A549 (cell line): ENCODE results near the gene WRNIP1. TPM values are rescaled to one million over a fixed set of nuclear protein-coding genes. Genes with fewer than 3 reads are reported as not detected.

Source experiments
- ATAC-seq, 2 experiments: fragments of 200-7000 bp in 1 of 2; fragments of >200 bp in 1 of 2; cut with Nextera tagmentation in 1 of 2; cut with Tn5 transposase in 1 of 2; 3 replicates each; pipeline versions ENCODE4 v1.8.0 to v1.9.1; 2018 to 2020; ENCODE audit warnings: mild to moderate bottlenecking in 1 of 2, moderate library complexity in 1 of 2
- CTCF ChIA-PET: fragments of 300-600 bp; sonication (Branson Sonifier 250); formaldehyde crosslinking; extraction: SDS; loops from one replicate; lab custom pipeline; 2021; ENCODE audit warnings: antibody characterized with exemption, inconsistent platforms; lab: Yijun Ruan, JAX
- POLR2A ChIA-PET: fragments of 350-600 bp; formaldehyde crosslinking; extraction: SDS; loops from one replicate; lab custom pipeline; 2021; ENCODE audit warnings: antibody characterized with exemption, inconsistent platforms; lab: Yijun Ruan, JAX
- DNase-seq, 2 experiments: peaks; one replicate each; pipeline versions ENCODE4 v3.0.0 to v3.0.0-alpha.2; 2011 to 2016; ENCODE audit warnings: low read depth in 1 of 2, low spot score in 1 of 2
- FAIRE-seq: peaks from 2 replicates; lab custom pipeline; 2011; peaks lifted over from hg19 to GRCh38; lab: Jason Lieb, UNC
- H3K27ac ChIP-seq, 2 experiments: fragments of >200 bp; sonication (Bioruptor Twin); formaldehyde crosslinking; 3 replicates each; pipeline ENCODE4 v1.5.1; 2016 to 2017
- H3K4me1 ChIP-seq: fragments of >200 bp; sonication (Bioruptor Twin); formaldehyde crosslinking; 3 replicates; pipeline ENCODE4 v1.6.1; 2016
- H3K4me2 ChIP-seq: fragments of >200 bp; sonication (Bioruptor Twin); formaldehyde crosslinking; 3 replicates; pipeline ENCODE4 v1.6.1; 2016
- H3K4me3 ChIP-seq: fragments of >200 bp; sonication (Bioruptor Twin); formaldehyde crosslinking; 3 replicates; pipeline ENCODE4 v1.5.1; 2016
- H3K9me3 ChIP-seq: fragments of >200 bp; sonication (Bioruptor Twin); formaldehyde crosslinking; 3 replicates; pipeline ENCODE4 v1.6.1; 2016
- BHLHE40 ChIP-seq: IDR thresholded peaks from 2 replicates; pipeline ENCODE4 v1.6.1; 2012; ENCODE audit warnings: low read depth, low read length, inconsistent platforms
- CBX2 ChIP-seq: fragments of 200-600 bp; sonication (generic); IDR thresholded peaks from 2 replicates; pipeline ENCODE4 v1.6.1; 2016; ENCODE audit warnings: low read depth, mild to moderate bottlenecking, borderline replicate concordance
- CEBPB ChIP-seq, 2 experiments: fragments of >200 bp in 1 of 2; sonication (Bioruptor Twin) in 1 of 2; formaldehyde crosslinking in 1 of 2; IDR thresholded peaks; 2 replicates each; pipeline ENCODE4 v1.6.1; 2012 to 2016
- CHD2 ChIP-seq: fragments of 150-350 bp; IDR thresholded peaks from 2 replicates; pipeline ENCODE4 v1.6.1; 2014; ENCODE audit warnings: low read length; ENCODE audit not compliant: partially characterized antibody
- CHD4 ChIP-seq: fragments of 200-600 bp; sonication (generic); IDR thresholded peaks from 2 replicates; pipeline ENCODE4 v1.6.1; 2016; ENCODE audit warnings: antibody characterized with exemption, mild to moderate bottlenecking, borderline replicate concordance
- EP300 ChIP-seq, 2 experiments: fragments of >200 bp; sonication (Bioruptor Twin); formaldehyde crosslinking; IDR thresholded peaks; 2 replicates in 1 of 2; 3 replicates in 1 of 2; pipeline ENCODE4 v1.6.1; 2016 to 2017
- FOSL2 ChIP-seq, 2 experiments: fragments of 450-650 bp in 1 of 2; fragments of >200 bp in 1 of 2; sonication (Bioruptor Twin) in 1 of 2; formaldehyde crosslinking; IDR thresholded peaks; 2 replicates each; pipeline versions ENCODE4 v1.5.0 to v1.6.1; 2016 to 2020; ENCODE audit warnings: mild to moderate bottlenecking in 1 of 2, moderate library complexity in 1 of 2
- FOXS1 ChIP-seq: fragments of 250-450 bp; sonication (Bioruptor Pico); IDR thresholded peaks from 2 replicates; pipeline ENCODE4 v1.5.0; 2020; ENCODE audit warnings: mild to moderate bottlenecking, moderate library complexity
- HDAC2 ChIP-seq: fragments of 200-600 bp; sonication (generic); IDR thresholded peaks from 2 replicates; pipeline ENCODE4 v1.6.1; 2016
- HOXB5 ChIP-seq: fragments of 250-450 bp; sonication (Bioruptor Pico); IDR thresholded peaks from 2 replicates; pipeline ENCODE4 v1.5.0; 2020; ENCODE audit warnings: mild to moderate bottlenecking, moderate library complexity
- KDM1A ChIP-seq: fragments of 200-600 bp; sonication (generic); IDR thresholded peaks from 2 replicates; pipeline ENCODE4 v1.6.1; 2016; ENCODE audit warnings: low read depth, mild to moderate bottlenecking
- NR3C1 ChIP-seq: fragments of >200 bp; sonication (Bioruptor Twin); formaldehyde crosslinking; IDR thresholded peaks from 3 replicates; pipeline ENCODE4 v1.6.1; 2017
- PHF8 ChIP-seq: fragments of 200-600 bp; sonication (generic); IDR thresholded peaks from 2 replicates; pipeline ENCODE4 v1.6.1; 2016; ENCODE audit warnings: low read depth, mild to moderate bottlenecking, antibody characterized with exemption, moderate library complexity, borderline replicate concordance
- POLR2A ChIP-seq: IDR thresholded peaks from 2 replicates; pipeline ENCODE4 v1.6.1; 2012; ENCODE audit warnings: mild to moderate bottlenecking, low read length
- RARB ChIP-seq: fragments of 250-450 bp; sonication (Bioruptor Pico); IDR thresholded peaks from 2 replicates; pipeline ENCODE4 v1.8.0; 2021; ENCODE audit warnings: mild to moderate bottlenecking, moderate library complexity
- RFX5 ChIP-seq: fragments of 450-650 bp; IDR thresholded peaks from 2 replicates; pipeline ENCODE4 v1.7.1; 2014; ENCODE audit warnings: antibody characterized with exemption, mild to moderate bottlenecking, moderate library complexity
- RNF2 ChIP-seq: fragments of 200-600 bp; sonication (generic); IDR thresholded peaks from 2 replicates; pipeline ENCODE4 v1.6.1; 2016; ENCODE audit warnings: low read depth, mild to moderate bottlenecking, antibody characterized with exemption, moderate library complexity, borderline replicate concordance
- TFCP2L1 ChIP-seq: fragments of 250-450 bp; sonication (Bioruptor Pico); IDR thresholded peaks from 2 replicates; pipeline ENCODE4 v1.5.0; 2021; ENCODE audit warnings: mild to moderate bottlenecking
- TP53 ChIP-seq: fragments of 250-450 bp; sonication (Bioruptor Pico); IDR thresholded peaks from 2 replicates; pipeline ENCODE4 v1.5.0; 2021; ENCODE audit warnings: mild to moderate bottlenecking, moderate library complexity
- WGBS: methylation state at CpG from one replicate; pipeline ENCODE4 v1.1.6; 2017; ENCODE audit errors: missing lambda C conversion rate; 5-methylcytosine and 5-hydroxymethylcytosine counted together
- polyA plus RNA-seq, 4 experiments: library from polyadenylated mRNA; depleted of rRNA in 3 of 4; stranded (reverse); fragments of >200 nt; fragmentation: RNase III in 1 of 4; extraction: RNeasy Plus Mini Kit Qiagen cat#74134 plus additional on column Dnase treatment in 1 of 4; gene quantifications; 2 replicates in 3 of 4; 3 replicates in 1 of 4; pipeline ENCODE4 v1.2.3, GENCODE V29; 2011 to 2017
- TF ChIP-seq, protein P1 (sequence below): fragments of 150-350 bp; IDR thresholded peaks from 2 replicates; pipeline ENCODE4 v1.6.1; 2014; ENCODE audit warnings: low read depth, mild to moderate bottlenecking, low read length
- TF ChIP-seq, protein P2 (sequence below): fragments of 250-450 bp; sonication (Bioruptor Pico); IDR thresholded peaks from 2 replicates; pipeline ENCODE4 v1.5.0; 2020; ENCODE audit warnings: low read depth, mild to moderate bottlenecking, moderate library complexity
- TF ChIP-seq, protein P3 (sequence below): IDR thresholded peaks from 2 replicates; pipeline ENCODE4 v1.6.1; 2012
- TF ChIP-seq, protein P4 (sequence below): fragments of >200 bp; sonication (Bioruptor Twin); formaldehyde crosslinking; IDR thresholded peaks from 3 replicates; pipeline ENCODE4 v1.5.1; 2016
- TF ChIP-seq, protein P5 (sequence below): IDR thresholded peaks from 2 replicates; pipeline ENCODE4 v1.6.1; 2012; ENCODE audit warnings: low read depth, borderline replicate concordance

Gene WRNIP1
- polyA plus RNA-seq, 2 of the 4 experiments (the other 2 are of a cell fraction) = 27.7 to 32.2 TPM

DNA sequence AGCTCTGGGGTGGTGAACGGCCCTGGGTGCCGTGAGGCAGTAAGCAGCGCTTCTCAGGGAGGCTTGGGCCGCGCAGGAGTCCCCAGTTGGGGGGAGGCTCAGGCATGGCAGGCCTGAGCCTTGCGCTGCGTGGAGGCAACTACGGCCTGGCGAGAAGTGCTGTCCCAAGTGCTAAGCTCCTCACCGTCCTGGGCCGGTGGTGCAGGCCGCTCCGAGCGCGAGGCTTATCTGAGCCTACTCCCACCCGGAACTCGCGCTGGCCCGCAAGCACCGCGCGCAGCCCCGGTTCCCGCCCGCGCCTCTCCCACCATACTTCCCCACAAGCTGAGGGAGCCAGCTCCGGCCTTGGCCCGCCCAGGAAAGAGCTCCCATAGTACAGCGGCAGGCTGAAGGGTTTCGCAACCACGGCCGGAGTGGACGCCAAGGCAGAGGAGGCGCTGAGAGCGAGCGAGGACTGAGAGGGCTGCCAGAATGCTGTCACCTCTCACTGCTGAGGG is 1.8 kb upstream of the WRNIP1 start:
- Histone ChIP-seq H3K27ac (peak overlapping the region; percentile 94 to 95), H3K4me3 (peak overlapping the region; percentile 72), H3K4me1 (peaks cover 13% of the 10 kb centered on the region; the same call in 2 of the 3 replicates)
- POLR2A ChIA-PET = interaction anchor here (1.4 kb wide), 1 partner anchor 13 kb away, joined by 6 read pairs; the partner anchor contains the start of gene MYLK4
- no peak for ATAC-seq
- no peak for TF ChIP-seq POLR2A
- TF ChIP-seq NR3C1 = no peak
- TF ChIP-seq HOXB5 (CRISPR knock-in tag) = no peak
- no peak for TF ChIP-seq PHF8
- TF ChIP-seq, protein P1, sequence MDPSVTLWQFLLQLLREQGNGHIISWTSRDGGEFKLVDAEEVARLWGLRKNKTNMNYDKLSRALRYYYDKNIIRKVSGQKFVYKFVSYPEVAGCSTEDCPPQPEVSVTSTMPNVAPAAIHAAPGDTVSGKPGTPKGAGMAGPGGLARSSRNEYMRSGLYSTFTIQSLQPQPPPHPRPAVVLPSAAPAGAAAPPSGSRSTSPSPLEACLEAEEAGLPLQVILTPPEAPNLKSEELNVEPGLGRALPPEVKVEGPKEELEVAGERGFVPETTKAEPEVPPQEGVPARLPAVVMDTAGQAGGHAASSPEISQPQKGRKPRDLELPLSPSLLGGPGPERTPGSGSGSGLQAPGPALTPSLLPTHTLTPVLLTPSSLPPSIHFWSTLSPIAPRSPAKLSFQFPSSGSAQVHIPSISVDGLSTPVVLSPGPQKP = no peak
- TF ChIP-seq, all 56 proteins: peak for 0
- FAIRE-seq (no peak), DNase-seq (no peak)
- WGBS = 98% methylated on average over 16 of the region's 36 CpGs
- Histone ChIP-seq H3K9me3 (no peaks in the 10 kb centered on the region), H3K4me2 (peak overlapping the region; percentile 94)
- CTCF ChIA-PET = interaction anchor here (0.7 to 2.4 kb wide), 6 partner anchors 10 to 189 kb away, joined by 3 to 16 read pairs (median 4); partner anchors contain the start of gene MYLK4

DNA sequence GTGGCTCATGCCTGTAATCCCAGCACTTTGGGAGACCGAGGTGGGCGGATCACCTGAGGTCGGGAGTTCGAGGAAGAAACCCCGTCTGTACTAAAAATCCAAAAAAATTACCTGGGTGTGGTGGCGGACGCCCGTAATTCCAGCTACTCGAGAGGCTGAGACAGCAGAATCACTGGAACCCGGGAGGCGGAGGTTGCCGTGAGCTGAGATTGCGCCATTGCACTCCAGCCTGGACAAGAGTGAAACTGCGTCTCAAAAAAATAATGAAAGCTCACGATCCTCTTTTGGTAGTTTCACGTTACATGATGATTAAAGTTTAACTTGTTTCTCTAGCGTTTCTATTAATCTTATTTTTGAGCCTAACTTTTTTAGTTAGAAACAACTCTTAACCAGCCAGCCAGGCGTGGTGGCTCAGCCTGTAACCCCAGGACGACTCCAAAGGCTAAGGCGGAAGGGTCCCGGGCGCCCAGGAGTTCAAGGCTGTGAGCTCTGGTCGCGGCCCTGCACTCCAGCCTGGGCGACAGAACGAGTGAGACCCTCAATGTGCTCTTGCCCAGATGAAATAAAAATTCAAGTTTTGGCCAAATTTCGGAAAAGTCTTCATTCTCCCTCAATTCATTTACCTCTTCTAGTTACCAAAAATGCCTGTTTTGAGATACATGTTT is 1.2 kb upstream of the WRNIP1 start:
- no peak for FAIRE-seq
- CTCF ChIA-PET = interaction anchor here (0.7 to 2.4 kb wide), 4 partner anchors 11 to 188 kb away, joined by 3 to 16 read pairs (median 6); partner anchors contain the start of gene MYLK4
- WGBS = 18% methylated on average over 27 of the region's 27 CpGs
- no peaks in the 10 kb centered on the region for H3K9me3 ChIP-seq
- peak in 1 of 2 experiments; percentile 28 for DNase-seq
- peaks cover 19% of the 10 kb centered on the region; the same call in 2 of the 3 replicates for H3K4me1 ChIP-seq
- TF ChIP-seq TP53 (CRISPR knock-in tag) = no peak
- no peak for TF ChIP-seq CBX2
- TF ChIP-seq FOSL2 (IDR thresholded peaks at IDR 0.05) = no peak
- no peak for TF ChIP-seq FOSL2 (CRISPR knock-in tag; IDR thresholded peaks at IDR 0.05)
- TF ChIP-seq RNF2 = no peak
- TF ChIP-seq CHD4 = no peak
- no peak for TF ChIP-seq FOXS1
- no peak for TF ChIP-seq BHLHE40
- peak; percentile 21 to 58; a peak in 3 of 4 replicates for TF ChIP-seq CEBPB (IDR thresholded peaks at IDR 0.05)
- peak overlapping the region; percentile 94 for H3K4me2 ChIP-seq
- H3K4me3 ChIP-seq = peak overlapping the region; percentile 72
- ATAC-seq = peak; percentile 22 to 24; a peak in 2 of 6 replicates
- H3K27ac ChIP-seq = peak overlapping the region; percentile 94 to 95
- POLR2A ChIA-PET = interaction anchor here (0.7 to 1.4 kb wide), 3 partner anchors 13 to 304 kb away, joined by 3 to 6 read pairs (median 3); partner anchors contain the start of genes MYLK4 and RIPK1

DNA sequence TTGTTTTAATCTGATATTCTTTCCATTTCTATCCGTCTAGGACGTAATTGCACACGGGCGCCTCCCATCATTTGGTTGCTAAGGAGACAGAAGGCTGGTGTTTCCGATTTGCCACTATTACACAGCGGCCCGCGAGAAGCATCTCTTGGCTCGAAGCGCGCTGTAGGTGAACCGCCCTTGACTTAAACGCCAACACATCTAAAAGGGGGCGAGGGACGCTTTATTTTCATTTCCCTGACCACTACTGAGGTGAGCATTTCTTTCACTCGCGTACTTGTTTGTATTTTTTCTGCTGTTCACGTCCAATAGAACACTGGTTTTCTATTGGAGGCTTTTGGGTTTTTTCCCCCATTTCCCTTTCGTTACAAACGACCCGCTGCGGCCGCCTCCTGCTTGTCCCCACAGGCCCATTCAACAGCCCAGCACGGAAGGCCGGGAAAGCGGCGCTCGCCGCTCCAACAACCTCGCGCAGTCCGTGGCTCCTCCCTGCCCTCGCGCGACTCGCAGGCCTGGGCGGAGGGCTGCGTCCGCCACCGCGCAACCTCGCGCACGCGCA is 505 bp upstream of the WRNIP1 start:
- POLR2A ChIA-PET = interaction anchor here (0.6 to 2.0 kb wide), 11 partner anchors 9 to 299 kb away, joined by 3 to 7 read pairs (median 4); partner anchors contain the start of genes MYLK4 and SERPINB1
- no peak for TF ChIP-seq RNF2
- no peak for TF ChIP-seq EP300 (IDR thresholded peaks at IDR 0.05)
- TF ChIP-seq, protein P2, sequence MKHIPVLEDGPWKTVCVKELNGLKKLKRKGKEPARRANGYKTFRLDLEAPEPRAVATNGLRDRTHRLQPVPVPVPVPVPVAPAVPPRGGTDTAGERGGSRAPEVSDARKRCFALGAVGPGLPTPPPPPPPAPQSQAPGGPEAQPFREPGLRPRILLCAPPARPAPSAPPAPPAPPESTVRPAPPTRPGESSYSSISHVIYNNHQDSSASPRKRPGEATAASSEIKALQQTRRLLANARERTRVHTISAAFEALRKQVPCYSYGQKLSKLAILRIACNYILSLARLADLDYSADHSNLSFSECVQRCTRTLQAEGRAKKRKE (CRISPR knock-in tag) = no peak
- no peak for TF ChIP-seq KDM1A
- TF ChIP-seq PHF8 = peak; percentile 57; the same call in 1 of the 2 replicates
- no peak for TF ChIP-seq RFX5
- peak; percentile 79 for TF ChIP-seq POLR2A
- TF ChIP-seq TFCP2L1 (CRISPR knock-in tag) = no peak
- no peak for TF ChIP-seq RARB
- TF ChIP-seq TP53 (CRISPR knock-in tag) = 0 out of 2 replicates have a peak, but pooled peaks have one; percentile 43
- peak; percentile 70 for TF ChIP-seq CHD2
- TF ChIP-seq, protein P3, sequence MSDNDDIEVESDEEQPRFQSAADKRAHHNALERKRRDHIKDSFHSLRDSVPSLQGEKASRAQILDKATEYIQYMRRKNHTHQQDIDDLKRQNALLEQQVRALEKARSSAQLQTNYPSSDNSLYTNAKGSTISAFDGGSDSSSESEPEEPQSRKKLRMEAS = no peak
- TF ChIP-seq, protein P4, sequence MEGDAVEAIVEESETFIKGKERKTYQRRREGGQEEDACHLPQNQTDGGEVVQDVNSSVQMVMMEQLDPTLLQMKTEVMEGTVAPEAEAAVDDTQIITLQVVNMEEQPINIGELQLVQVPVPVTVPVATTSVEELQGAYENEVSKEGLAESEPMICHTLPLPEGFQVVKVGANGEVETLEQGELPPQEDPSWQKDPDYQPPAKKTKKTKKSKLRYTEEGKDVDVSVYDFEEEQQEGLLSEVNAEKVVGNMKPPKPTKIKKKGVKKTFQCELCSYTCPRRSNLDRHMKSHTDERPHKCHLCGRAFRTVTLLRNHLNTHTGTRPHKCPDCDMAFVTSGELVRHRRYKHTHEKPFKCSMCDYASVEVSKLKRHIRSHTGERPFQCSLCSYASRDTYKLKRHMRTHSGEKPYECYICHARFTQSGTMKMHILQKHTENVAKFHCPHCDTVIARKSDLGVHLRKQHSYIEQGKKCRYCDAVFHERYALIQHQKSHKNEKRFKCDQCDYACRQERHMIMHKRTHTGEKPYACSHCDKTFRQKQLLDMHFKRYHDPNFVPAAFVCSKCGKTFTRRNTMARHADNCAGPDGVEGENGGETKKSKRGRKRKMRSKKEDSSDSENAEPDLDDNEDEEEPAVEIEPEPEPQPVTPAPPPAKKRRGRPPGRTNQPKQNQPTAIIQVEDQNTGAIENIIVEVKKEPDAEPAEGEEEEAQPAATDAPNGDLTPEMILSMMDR = no peak
- TF ChIP-seq, protein P5, sequence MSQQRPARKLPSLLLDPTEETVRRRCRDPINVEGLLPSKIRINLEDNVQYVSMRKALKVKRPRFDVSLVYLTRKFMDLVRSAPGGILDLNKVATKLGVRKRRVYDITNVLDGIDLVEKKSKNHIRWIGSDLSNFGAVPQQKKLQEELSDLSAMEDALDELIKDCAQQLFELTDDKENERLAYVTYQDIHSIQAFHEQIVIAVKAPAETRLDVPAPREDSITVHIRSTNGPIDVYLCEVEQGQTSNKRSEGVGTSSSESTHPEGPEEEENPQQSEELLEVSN = peak; percentile 52; the same call in 1 of the 2 replicates
- no peak for TF ChIP-seq HDAC2

More for the DNA sequence above, 505 bp upstream of the WRNIP1 start:
- no peak for FAIRE-seq
- peak; percentile 86 to 93 for ATAC-seq
- Histone ChIP-seq H3K27ac (peak overlapping the region; percentile 94 to 95), H3K4me3 (peak overlapping the region; percentile 72), H3K9me3 (no peaks in the 10 kb centered on the region), H3K4me2 (peak overlapping the region; percentile 94), H3K4me1 (peaks cover 21% of the 10 kb centered on the region; the same call in 2 of the 3 replicates)
- WGBS = 3% methylated on average over 28 of the region's 45 CpGs
- peak; percentile 47 to 69 for DNase-seq
- CTCF ChIA-PET = interaction anchor here (1.0 to 2.4 kb wide), 9 partner anchors 9 to 192 kb away, joined by 3 to 16 read pairs (median 5); partner anchors contain the start of gene MYLK4
